ENCODE measurements around the gene COMMD1. TPM values are rescaled to one million over a fixed set of nuclear protein-coding genes. Genes with fewer than 3 reads are reported as not detected.

The COMMD1 gene
- total and polyA plus RNA-seq, 2 experiments from 2014 or later = 54.9 to 83.7 TPM

DNA sequence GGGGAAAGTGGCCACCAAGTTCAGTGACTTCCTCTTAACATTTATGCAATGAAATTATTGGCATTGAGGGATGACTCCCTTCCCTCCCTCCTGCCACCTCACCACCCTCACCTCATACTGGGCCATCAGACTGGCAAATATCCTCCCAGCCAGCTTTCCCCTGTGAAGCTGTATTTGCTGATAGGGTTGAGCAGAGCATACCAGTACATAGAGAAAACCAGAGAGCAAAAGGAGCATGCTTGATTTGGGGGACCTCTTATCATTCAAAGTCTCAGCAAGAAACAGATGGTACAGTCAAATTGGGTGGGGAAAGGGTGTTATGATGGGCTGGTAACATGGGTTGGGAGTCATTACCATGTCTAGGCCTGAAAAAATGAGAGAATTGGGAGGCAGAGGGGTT is 271.3 kb downstream of the COMMD1 start (continued):
- TF ChIP-seq, protein P1, sequence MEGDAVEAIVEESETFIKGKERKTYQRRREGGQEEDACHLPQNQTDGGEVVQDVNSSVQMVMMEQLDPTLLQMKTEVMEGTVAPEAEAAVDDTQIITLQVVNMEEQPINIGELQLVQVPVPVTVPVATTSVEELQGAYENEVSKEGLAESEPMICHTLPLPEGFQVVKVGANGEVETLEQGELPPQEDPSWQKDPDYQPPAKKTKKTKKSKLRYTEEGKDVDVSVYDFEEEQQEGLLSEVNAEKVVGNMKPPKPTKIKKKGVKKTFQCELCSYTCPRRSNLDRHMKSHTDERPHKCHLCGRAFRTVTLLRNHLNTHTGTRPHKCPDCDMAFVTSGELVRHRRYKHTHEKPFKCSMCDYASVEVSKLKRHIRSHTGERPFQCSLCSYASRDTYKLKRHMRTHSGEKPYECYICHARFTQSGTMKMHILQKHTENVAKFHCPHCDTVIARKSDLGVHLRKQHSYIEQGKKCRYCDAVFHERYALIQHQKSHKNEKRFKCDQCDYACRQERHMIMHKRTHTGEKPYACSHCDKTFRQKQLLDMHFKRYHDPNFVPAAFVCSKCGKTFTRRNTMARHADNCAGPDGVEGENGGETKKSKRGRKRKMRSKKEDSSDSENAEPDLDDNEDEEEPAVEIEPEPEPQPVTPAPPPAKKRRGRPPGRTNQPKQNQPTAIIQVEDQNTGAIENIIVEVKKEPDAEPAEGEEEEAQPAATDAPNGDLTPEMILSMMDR (conservative IDR thresholded peaks at IDR 0.05; ENCODE audit: low read depth in 2 of 2) = no peak
- TF ChIP-seq, protein P2, sequence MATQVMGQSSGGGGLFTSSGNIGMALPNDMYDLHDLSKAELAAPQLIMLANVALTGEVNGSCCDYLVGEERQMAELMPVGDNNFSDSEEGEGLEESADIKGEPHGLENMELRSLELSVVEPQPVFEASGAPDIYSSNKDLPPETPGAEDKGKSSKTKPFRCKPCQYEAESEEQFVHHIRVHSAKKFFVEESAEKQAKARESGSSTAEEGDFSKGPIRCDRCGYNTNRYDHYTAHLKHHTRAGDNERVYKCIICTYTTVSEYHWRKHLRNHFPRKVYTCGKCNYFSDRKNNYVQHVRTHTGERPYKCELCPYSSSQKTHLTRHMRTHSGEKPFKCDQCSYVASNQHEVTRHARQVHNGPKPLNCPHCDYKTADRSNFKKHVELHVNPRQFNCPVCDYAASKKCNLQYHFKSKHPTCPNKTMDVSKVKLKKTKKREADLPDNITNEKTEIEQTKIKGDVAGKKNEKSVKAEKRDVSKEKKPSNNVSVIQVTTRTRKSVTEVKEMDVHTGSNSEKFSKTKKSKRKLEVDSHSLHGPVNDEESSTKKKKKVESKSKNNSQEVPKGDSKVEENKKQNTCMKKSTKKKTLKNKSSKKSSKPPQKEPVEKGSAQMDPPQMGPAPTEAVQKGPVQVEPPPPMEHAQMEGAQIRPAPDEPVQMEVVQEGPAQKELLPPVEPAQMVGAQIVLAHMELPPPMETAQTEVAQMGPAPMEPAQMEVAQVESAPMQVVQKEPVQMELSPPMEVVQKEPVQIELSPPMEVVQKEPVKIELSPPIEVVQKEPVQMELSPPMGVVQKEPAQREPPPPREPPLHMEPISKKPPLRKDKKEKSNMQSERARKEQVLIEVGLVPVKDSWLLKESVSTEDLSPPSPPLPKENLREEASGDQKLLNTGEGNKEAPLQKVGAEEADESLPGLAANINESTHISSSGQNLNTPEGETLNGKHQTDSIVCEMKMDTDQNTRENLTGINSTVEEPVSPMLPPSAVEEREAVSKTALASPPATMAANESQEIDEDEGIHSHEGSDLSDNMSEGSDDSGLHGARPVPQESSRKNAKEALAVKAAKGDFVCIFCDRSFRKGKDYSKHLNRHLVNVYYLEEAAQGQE (IDR thresholded peaks at IDR 0.05; ENCODE audit: unreplicated experiment) = no peak
- no peak for TF ChIP-seq ZNF331 (CRISPR knock-in tag; IDR thresholded peaks at IDR 0.05; ENCODE audit: low read depth)
- TF ChIP-seq POLR2AphosphoS5 (IDR thresholded peaks at IDR 0.05; ENCODE audit: low read depth) = no peak
- no peak for TF ChIP-seq ZNF114 (CRISPR knock-in tag; IDR thresholded peaks at IDR 0.05)
- TF ChIP-seq EZH2phosphoT487 (IDR thresholded peaks at IDR 0.05; ENCODE audit: unreplicated experiment) = no peak

DNA sequence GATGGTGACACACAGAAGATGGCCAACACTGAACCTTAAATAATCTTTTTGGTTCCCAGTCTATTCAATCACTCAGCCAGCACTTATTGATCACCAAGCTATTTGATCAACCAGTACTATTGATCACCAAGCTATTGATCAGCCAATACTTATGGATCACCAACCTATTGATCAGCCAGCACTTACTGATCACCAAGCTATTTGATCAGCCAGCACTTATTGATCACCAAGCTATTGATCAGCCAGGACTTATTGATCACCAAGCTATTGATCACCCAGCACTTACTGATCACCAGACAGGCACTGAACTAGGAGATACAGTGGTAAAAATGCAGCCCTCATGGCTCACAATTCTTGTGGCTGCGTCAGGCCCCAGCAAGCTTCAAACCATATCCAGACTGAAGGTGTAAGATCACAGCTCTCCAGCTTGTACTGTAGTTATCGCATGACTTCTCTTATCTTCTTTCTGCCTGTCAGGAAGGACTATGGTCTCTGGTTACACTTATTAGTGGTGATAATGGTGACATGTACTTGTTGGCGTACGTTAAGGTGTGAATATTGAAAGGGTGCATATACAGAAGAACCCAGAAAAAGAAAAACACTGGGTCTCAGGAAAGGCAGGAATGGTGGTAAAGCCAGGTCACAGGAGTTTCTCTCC is 272.0 kb downstream of the COMMD1 start:
- Histone ChIP-seq H3F3A (replicated peaks; ENCODE audit: low read depth) (no peaks in the 10 kb centered on the region), H3K9me2 (ENCODE audit: insufficient read depth) (peaks cover 4% of the 10 kb centered on the region; the same call in 1 of the 2 replicates), H2AFZ (no peak overlapping the region), H3K4me1 (ENCODE audit: insufficient read depth) (peaks cover 13% of the 10 kb centered on the region), H3K4me3 (no peak overlapping the region), H4K20me1 (replicated peaks; ENCODE audit: insufficient read depth) (no peaks in the 10 kb centered on the region), H3K36me3 (ENCODE audit: insufficient read depth) (no peaks in the 10 kb centered on the region), H3K79me2 (replicated peaks; ENCODE audit: insufficient read depth) (no peaks in the 10 kb centered on the region), H3K27me3 (ENCODE audit: insufficient read depth) (no peaks in the 10 kb centered on the region), H3K27ac (ENCODE audit: low read depth) (no peak overlapping the region), H3K4me2 (no peak overlapping the region)
- H3K27ac Mint-ChIP-seq = no peak overlapping the region
- H3K4me1 Mint-ChIP-seq = peaks cover 18% of the 10 kb centered on the region
- H3K27me3 Mint-ChIP-seq (ENCODE audit: insufficient read depth, low read depth, poor library complexity) = peaks cover 11% of the 10 kb centered on the region
- DNase-seq (ENCODE audit: low spot score) = no peak
- no peak for ATAC-seq
- H3K9me3 Mint-ChIP-seq = no peaks in the 10 kb centered on the region
- H3K4me3 Mint-ChIP-seq = no peak overlapping the region
- no peaks in the 10 kb centered on the region for H3K36me3 Mint-ChIP-seq (ENCODE audit: low read depth)
- no peak for TF ChIP-seq ZNF331 (CRISPR knock-in tag; IDR thresholded peaks at IDR 0.05; ENCODE audit: low read depth)
- TF ChIP-seq, protein P3, sequence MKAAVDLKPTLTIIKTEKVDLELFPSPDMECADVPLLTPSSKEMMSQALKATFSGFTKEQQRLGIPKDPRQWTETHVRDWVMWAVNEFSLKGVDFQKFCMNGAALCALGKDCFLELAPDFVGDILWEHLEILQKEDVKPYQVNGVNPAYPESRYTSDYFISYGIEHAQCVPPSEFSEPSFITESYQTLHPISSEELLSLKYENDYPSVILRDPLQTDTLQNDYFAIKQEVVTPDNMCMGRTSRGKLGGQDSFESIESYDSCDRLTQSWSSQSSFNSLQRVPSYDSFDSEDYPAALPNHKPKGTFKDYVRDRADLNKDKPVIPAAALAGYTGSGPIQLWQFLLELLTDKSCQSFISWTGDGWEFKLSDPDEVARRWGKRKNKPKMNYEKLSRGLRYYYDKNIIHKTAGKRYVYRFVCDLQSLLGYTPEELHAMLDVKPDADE (IDR thresholded peaks at IDR 0.05) = no peak
- no peak for TF ChIP-seq POLR2AphosphoS5 (IDR thresholded peaks at IDR 0.05; ENCODE audit: low read depth)
- TF ChIP-seq JUNB (IDR thresholded peaks at IDR 0.05; ENCODE audit: unreplicated experiment) = no peak
- TF ChIP-seq NANOG (IDR thresholded peaks at IDR 0.05; ENCODE audit: borderline replicate concordance) = no peak
- no peak for TF ChIP-seq EZH2phosphoT487 (IDR thresholded peaks at IDR 0.05; ENCODE audit: unreplicated experiment)
- TF ChIP-seq CREB1 (CRISPR knock-in tag; IDR thresholded peaks at IDR 0.05; ENCODE audit: low read depth) = no peak
- no peak for TF ChIP-seq ZNF114 (CRISPR knock-in tag; IDR thresholded peaks at IDR 0.05)
- TF ChIP-seq, protein P1 (conservative IDR thresholded peaks at IDR 0.05; ENCODE audit: low read depth in 2 of 2) = no peak
- no peak for TF ChIP-seq EZH2 (IDR thresholded peaks at IDR 0.05; ENCODE audit: low read depth, unreplicated experiment)

Data from GM23338 (cell line).